HL-60/S4 treated with phorbol 12-myristate 13-acetate at 8.2 ng/mL for 4 days and 3 days (cell line): ENCODE measurements around the gene LPGAT1.

Experiments
- in situ Hi-C: fragments of 300-500 bp; cut with MboI; formaldehyde crosslinking; loops from 2 replicates; pipeline ENCODE4 v1.15.0; 2022; ENCODE audit warnings: low sequenced_read_pairs

The LPGAT1 gene

GRCh38 chr1:211710566-211711314 is 119.8 kb downstream of the LPGAT1 start:
- in situ Hi-C loops = no loop called here

DNA sequence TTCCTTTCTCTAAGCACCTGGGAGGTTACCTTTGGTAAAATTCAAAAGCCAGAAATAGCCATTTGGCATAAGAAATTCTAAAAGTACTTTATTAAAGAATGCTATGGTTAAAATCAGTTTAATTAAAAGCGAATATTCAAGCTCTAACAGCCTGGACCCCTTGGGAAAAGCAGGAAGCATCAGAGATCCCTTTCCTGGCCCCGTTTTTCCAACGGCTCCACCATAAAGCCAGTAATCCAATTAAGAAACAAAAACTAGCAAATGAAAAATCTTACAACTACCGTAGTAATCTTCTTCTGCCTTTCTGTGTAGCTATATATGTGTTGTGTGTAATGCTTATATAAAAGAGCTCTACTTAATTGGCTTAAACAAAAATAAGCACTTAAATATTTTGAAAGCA is 121.6 kb downstream of the LPGAT1 start:
- in situ Hi-C loops = no loop called here

DNA sequence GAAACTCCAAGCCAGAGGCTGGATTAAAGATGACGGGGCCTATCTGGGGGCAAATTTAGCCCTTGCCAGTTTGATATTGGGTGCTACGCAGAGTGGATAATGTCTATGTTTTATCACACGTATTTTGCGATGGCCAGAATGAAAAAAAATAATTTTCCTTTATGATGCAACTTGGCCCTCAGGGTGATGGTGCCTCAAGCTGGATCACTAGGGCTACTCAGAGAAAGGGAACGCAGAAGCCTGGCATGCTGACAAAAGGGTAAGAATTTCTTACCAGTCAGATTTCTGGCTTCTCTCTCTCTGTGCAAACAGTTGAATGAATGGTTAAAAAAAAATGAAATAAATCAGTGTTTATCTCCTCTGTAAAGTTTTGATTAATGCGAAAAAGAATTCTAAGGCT is 122.6 kb downstream of the LPGAT1 start:
- in situ Hi-C loops = no loop called here

- in situ Hi-C loops = no loop called here
These were observed 125.0 kb downstream of the LPGAT1 start for GRCh38 chr1:211705467-211706091.

DNA sequence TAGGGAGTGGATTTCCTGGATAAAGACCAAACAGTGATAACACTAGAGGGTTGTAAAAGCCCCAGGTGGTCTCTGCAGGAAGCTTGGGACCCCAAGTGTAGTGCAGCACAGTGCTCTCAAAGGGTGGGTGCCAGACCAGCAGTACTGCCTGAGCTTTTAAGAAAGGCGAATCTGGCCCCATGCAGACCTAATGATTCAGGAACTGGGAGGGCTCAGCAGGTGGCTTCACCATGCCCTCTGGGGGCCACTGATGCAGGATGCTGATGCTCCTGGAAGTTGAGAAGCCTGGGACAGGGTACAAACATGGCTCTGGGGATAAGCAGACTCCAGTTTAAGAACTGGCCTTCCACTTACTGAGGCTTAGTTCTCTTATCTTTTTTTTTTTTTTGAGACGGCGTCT is 126.0 kb downstream of the LPGAT1 start:
- in situ Hi-C loops = no loop called here

DNA sequence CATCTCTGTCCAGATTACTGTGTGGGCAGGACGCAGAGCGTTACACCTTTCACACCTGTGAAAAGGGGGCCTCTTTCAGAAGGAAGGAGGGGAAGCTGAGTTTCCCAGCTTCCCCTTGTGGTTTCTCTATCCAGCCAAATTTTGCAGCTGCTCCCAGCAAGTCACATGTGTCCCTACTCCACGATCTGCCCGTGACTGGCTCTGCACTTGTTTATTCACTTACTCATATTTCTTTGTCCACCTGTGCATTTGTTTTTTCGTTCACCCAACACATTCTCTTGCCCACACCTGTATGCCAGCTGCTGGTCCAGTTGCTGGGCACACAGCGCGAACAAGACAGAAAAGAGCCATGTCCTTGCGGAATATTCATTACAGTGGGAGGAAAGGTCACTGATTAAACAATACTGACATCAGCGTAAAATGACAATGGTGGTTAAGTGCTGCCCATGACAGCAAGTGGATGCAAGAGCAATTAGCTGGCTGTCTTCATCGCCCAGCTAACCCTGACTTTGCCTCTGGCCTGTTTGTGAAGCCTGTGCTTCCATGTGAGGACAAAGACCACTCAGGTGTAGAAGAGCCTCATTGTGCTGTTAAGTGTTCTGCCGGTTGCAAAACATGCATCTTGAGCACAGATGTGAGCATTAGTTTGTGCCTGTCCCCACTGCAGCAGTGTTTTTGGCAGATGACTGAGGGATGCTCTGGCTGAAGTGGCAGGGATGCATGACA is 126.6 kb downstream of the LPGAT1 start:
- in situ Hi-C loops = no loop called here

- in situ Hi-C loops = no loop called here
These were observed 128.8 kb downstream of the LPGAT1 start for GRCh38 chr1:211701733-211702132.

- in situ Hi-C loops = loop anchor here (25.0 kb wide), 1 partner anchor 338 kb away; the partner anchor contains the start of genes DTL and INTS7
These were observed 131.5 kb downstream of the LPGAT1 start for GRCh38 chr1:211699059-211699458.

DNA sequence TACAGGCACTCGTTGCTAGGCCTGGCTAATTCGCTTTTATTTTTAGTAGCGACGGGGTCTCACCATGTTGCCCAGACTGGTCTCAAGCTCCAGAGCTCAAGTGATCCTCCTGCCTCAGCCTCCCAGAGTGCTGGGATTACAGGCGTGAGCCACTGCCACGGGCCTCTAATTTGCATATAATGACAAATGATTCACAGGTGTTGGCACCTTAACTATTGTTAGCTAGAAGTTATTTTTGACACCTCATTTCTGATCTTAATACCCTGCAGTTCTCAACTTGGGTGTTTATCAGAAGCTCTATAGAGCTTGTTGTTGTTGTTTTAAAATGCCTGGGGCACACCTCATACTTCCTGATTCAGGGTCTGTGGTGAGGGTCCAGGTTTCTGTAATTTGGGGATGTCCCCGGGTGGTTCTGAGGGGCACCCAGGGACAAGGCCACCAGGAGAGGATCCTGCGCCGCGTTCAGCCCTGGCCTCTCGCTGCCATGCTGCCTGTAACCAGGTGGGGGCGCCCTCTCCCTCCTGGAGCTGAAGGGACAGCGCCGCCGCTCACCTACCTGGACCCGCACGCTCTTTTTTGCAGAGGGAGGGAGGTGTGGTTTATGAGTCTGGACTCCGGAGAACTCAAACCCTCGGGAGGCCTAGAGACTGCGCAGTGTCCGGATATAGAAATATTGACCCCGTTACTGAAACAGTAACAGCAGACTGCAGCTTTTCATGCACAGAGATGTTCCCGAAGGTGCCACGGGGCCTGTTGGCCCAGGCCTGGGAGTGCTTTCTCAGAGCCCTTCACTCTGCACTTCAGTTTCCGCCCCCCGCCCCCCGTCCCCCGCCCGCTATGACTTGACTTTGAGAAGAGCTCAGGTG is 132.2 kb downstream of the LPGAT1 start:
- in situ Hi-C loops = loop anchor here (25.0 kb wide), 1 partner anchor 339 kb away; the partner anchor contains the start of genes DTL and INTS7

- in situ Hi-C loops = loop anchor here (25.0 kb wide), 1 partner anchor 340 kb away; the partner anchor contains the start of genes DTL and INTS7
These were observed 133.2 kb downstream of the LPGAT1 start for GRCh38 chr1:211697356-211697755.

- in situ Hi-C loops = loop anchor here (25.0 kb wide), 1 partner anchor 342 kb away; the partner anchor contains the start of genes DTL and INTS7
These were observed 135.3 kb downstream of the LPGAT1 start for GRCh38 chr1:211695135-211695816.

- in situ Hi-C loops = loop anchor here (25.0 kb wide), 1 partner anchor 343 kb away; the partner anchor contains the start of genes DTL and INTS7
These were observed 136.7 kb downstream of the LPGAT1 start for GRCh38 chr1:211693911-211694310.
